Gastroesophageal sphincter (tissue), 3 donors: ENCODE measurements around the gene SH3GL3.

Experiments used
- CTCF ChIP-seq, 4 experiments: fragments of 200-600 bp in 2 of 4; fragments of 450-650 bp in 2 of 4; sonication (generic) in 1 of 4; IDR thresholded peaks; one replicate each; pipeline ENCODE4 v1.5.1; 2017 to 2019; ENCODE audit warnings: antibody characterized with exemption in 4 of 4, mild to moderate bottlenecking in 2 of 4, moderate library complexity in 2 of 4
- EP300 ChIP-seq: sonication (generic); formaldehyde crosslinking; IDR thresholded peaks from one replicate; pipeline ENCODE4 v1.6.1; 2017; ENCODE audit warnings: antibody characterized with exemption, mild to moderate bottlenecking
- POLR2A ChIP-seq, 2 donors: fragments of 450-650 bp; IDR thresholded peaks; one replicate each; pipeline ENCODE4 v1.6.1; 2017; ENCODE audit warnings: antibody characterized with exemption in 2 of 2, mild to moderate bottlenecking in 2 of 2, moderate library complexity in 1 of 2
- POLR2AphosphoS5 ChIP-seq: sonication (generic); formaldehyde crosslinking; IDR thresholded peaks from one replicate; pipeline ENCODE4 v1.6.1; 2017; ENCODE audit warnings: antibody characterized with exemption

- TF ChIP-seq CTCF (IDR thresholded peaks at IDR 0.05) (peak in 3 of 4 experiments; percentile 11 to 34 (median 27)), POLR2A (IDR thresholded peaks at IDR 0.05) (no peak), POLR2AphosphoS5 (no peak), EP300 (no peak)
Measured at GRCh38 chr15:83657549-83657948, 210.4 kb downstream of the SH3GL3 start.
